H1 (cell line): ENCODE measurements around the gene ARHGAP4.

Source experiments
- FOSL1 ChIP-seq: IDR thresholded peaks from 2 replicates; pipeline ENCODE4 v1.6.1; 2011; ENCODE audit warnings: mild to moderate bottlenecking, low read depth, low read length, moderate library complexity; ENCODE audit not compliant: insufficient read depth
- HDAC2 ChIP-seq, 2 experiments: fragments of 300-600 bp in 1 of 2; sonication (generic) in 1 of 2; IDR thresholded peaks; 2 replicates each; pipeline ENCODE4 v1.6.1; 2011 to 2012; ENCODE audit warnings: low read depth in 2 of 2, low read length in 2 of 2, mild to moderate bottlenecking in 2 of 2, moderate library complexity in 2 of 2, borderline replicate concordance in 1 of 2, inconsistent platforms in 1 of 2
- KDM1A ChIP-seq: fragments of 200-600, 300-600 bp; sonication (generic); IDR thresholded peaks from 2 replicates; pipeline ENCODE4 v1.7.1; 2016; ENCODE audit warnings: mild to moderate bottlenecking, low read length, borderline replicate concordance
- MAX ChIP-seq: IDR thresholded peaks from 2 replicates; pipeline ENCODE4 v1.6.1; 2012; ENCODE audit warnings: inconsistent platforms
- NRF1 ChIP-seq: IDR thresholded peaks from 2 replicates; pipeline ENCODE4 v1.6.1; 2011; ENCODE audit warnings: mild to moderate bottlenecking, low read depth, low read length, improper control_type of control experiment
- POLR2AphosphoS5 ChIP-seq: IDR thresholded peaks from 2 replicates; pipeline ENCODE4 v1.6.1; 2011; ENCODE audit warnings: low read depth, low read length
- RNF2 ChIP-seq: fragments of 200-900, 300-1000 bp; sonication (generic); IDR thresholded peaks from 2 replicates; pipeline ENCODE4 v1.7.1; 2016; ENCODE audit warnings: borderline replicate concordance, low read depth, mild to moderate bottlenecking, antibody characterized with exemption, low read length; ENCODE audit not compliant: poor library complexity, severe bottlenecking; ENCODE audit errors: missing control alignments
- SAP30 ChIP-seq: fragments of 300-600 bp; sonication (generic); IDR thresholded peaks from 2 replicates; pipeline ENCODE4 v1.7.1; 2012; ENCODE audit warnings: low read length, moderate library complexity, mild to moderate bottlenecking, inconsistent platforms; ENCODE audit not compliant: insufficient read depth, insufficient replicate concordance
- SRF ChIP-seq: IDR thresholded peaks from 2 replicates; pipeline ENCODE4 v1.6.1; 2011; ENCODE audit warnings: mild to moderate bottlenecking, low read depth, low read length, moderate library complexity
- TCF12 ChIP-seq: IDR thresholded peaks from 2 replicates; pipeline ENCODE4 v1.6.1; 2011; ENCODE audit warnings: low read depth, mild to moderate bottlenecking, low read length
- TEAD4 ChIP-seq: IDR thresholded peaks from 2 replicates; pipeline ENCODE4 v1.6.1; 2012; ENCODE audit warnings: low read depth, low read length, inconsistent platforms, mixed read lengths
- USF2 ChIP-seq: IDR thresholded peaks from 2 replicates; pipeline ENCODE4 v1.6.1; 2011; ENCODE audit warnings: low read length, improper control_type of control experiment
- ZNF274 ChIP-seq: IDR thresholded peaks from 2 replicates; pipeline ENCODE4 v1.7.0; 2012; ENCODE audit warnings: low read length, borderline replicate concordance; ENCODE audit errors: extremely low read depth
- TF ChIP-seq, protein P1 (sequence below), 3 experiments: IDR thresholded peaks; 1 replicate in 2 of 3; 2 replicates in 1 of 3; pipeline versions ENCODE4 v1.5.1 to v1.6.1; 2011; ENCODE audit warnings: low read length in 3 of 3, mild to moderate bottlenecking in 3 of 3, inconsistent platforms in 2 of 3, low read depth in 1 of 3, moderate library complexity in 1 of 3; ENCODE audit not compliant: insufficient read depth in 1 of 3; ENCODE audit errors: control extremely low read depth in 1 of 3

GRCh38 chrX:153900831-153901752, 25.0 kb downstream of the ARHGAP4 start:
- TF ChIP-seq SRF = no peak
- TF ChIP-seq POLR2AphosphoS5 = no peak; the same call in 1 of the 2 replicates
- TF ChIP-seq NRF1 = no peak
- no peak for TF ChIP-seq TCF12
- TF ChIP-seq USF2 = no peak
- TF ChIP-seq KDM1A = no peak
- TF ChIP-seq, protein P1, sequence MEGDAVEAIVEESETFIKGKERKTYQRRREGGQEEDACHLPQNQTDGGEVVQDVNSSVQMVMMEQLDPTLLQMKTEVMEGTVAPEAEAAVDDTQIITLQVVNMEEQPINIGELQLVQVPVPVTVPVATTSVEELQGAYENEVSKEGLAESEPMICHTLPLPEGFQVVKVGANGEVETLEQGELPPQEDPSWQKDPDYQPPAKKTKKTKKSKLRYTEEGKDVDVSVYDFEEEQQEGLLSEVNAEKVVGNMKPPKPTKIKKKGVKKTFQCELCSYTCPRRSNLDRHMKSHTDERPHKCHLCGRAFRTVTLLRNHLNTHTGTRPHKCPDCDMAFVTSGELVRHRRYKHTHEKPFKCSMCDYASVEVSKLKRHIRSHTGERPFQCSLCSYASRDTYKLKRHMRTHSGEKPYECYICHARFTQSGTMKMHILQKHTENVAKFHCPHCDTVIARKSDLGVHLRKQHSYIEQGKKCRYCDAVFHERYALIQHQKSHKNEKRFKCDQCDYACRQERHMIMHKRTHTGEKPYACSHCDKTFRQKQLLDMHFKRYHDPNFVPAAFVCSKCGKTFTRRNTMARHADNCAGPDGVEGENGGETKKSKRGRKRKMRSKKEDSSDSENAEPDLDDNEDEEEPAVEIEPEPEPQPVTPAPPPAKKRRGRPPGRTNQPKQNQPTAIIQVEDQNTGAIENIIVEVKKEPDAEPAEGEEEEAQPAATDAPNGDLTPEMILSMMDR (IDR thresholded peaks at IDR 0.05; ENCODE audit: control extremely low read depth in 1 of 3, insufficient read depth in 1 of 3, low read depth in 1 of 3, low read length in 3 of 3) = no peak
- TF ChIP-seq HDAC2 (IDR thresholded peaks at IDR 0.05; ENCODE audit: borderline replicate concordance in 1 of 2, low read depth in 2 of 2, low read length in 2 of 2) = no peak
- TF ChIP-seq TEAD4 = no peak
- TF ChIP-seq ZNF274 = no peak
- no peak for TF ChIP-seq SAP30
- TF ChIP-seq RNF2 = no peak
- TF ChIP-seq MAX = no peak
- TF ChIP-seq FOSL1 = no peak
